ENCODE measurements around the gene ETV3L. TPM values are rescaled to one million over a fixed set of nuclear protein-coding genes. Genes with fewer than 3 reads are reported as not detected.

Gene ETV3L
- total RNA-seq, 2 experiments from 2014 or later = not detected

Other genes starting within 250 kb of the ETV3L start
- gene INSRR, start 240.7 kb downstream of the ETV3L start, total RNA-seq = under 1 TPM; 0.47 to 0.48 TPM
- gene NTRK1, start 238.9 kb downstream of the ETV3L start, total RNA-seq = 10 to 100 TPM; 13.7 to 13.9 TPM
- gene PEAR1, start 206.1 kb downstream of the ETV3L start, total RNA-seq = under 1 TPM; 0.28 TPM
- gene LRRC71, start 179.2 kb downstream of the ETV3L start, total RNA-seq = not detected
- 10 to 100 TPM; 14.5 to 20.5 TPM for gene ARHGEF11, start 54.1 kb downstream of the ETV3L start, total RNA-seq
- 10 to 100 TPM; 39.4 to 43.1 TPM for gene ETV3, start 38.6 kb upstream of the ETV3L start, total RNA-seq

Measured in activated naive CD8-positive, alpha-beta T cell treated with anti-CD3 and anti-CD28 coated beads, Interleukin-2, amount 10 ng/mL, durations not matched to agents 7 days and 5 days (primary cell).